NB4 (cell line): ENCODE measurements around the gene KCNMB2.

ENCODE experiments used
- CTCF ChIP-seq: IDR thresholded peaks from one replicate; pipeline ENCODE4 v1.5.1; 2012; ENCODE audit warnings: low read depth, low read length
- MAX ChIP-seq: IDR thresholded peaks from 2 replicates; pipeline ENCODE4 v1.6.1; 2011; ENCODE audit warnings: low read depth, low read length
- MYC ChIP-seq: IDR thresholded peaks from 2 replicates; pipeline ENCODE4 v1.6.1; 2011; ENCODE audit warnings: low read depth, low read length
- POLR2A ChIP-seq: IDR thresholded peaks from 2 replicates; pipeline ENCODE4 v1.6.1; 2011; ENCODE audit warnings: mild to moderate bottlenecking; ENCODE audit not compliant: insufficient read length; ENCODE audit errors: extremely low read depth

GRCh38 chr3:178520451-178520850, 15.8 kb upstream of the KCNMB2 start:
- TF ChIP-seq CTCF (no peak), POLR2A (no peak), MYC (no peak), MAX (no peak)
